ENCODE data around the gene CSNK1G1.

- TF ChIP-seq, protein P1, sequence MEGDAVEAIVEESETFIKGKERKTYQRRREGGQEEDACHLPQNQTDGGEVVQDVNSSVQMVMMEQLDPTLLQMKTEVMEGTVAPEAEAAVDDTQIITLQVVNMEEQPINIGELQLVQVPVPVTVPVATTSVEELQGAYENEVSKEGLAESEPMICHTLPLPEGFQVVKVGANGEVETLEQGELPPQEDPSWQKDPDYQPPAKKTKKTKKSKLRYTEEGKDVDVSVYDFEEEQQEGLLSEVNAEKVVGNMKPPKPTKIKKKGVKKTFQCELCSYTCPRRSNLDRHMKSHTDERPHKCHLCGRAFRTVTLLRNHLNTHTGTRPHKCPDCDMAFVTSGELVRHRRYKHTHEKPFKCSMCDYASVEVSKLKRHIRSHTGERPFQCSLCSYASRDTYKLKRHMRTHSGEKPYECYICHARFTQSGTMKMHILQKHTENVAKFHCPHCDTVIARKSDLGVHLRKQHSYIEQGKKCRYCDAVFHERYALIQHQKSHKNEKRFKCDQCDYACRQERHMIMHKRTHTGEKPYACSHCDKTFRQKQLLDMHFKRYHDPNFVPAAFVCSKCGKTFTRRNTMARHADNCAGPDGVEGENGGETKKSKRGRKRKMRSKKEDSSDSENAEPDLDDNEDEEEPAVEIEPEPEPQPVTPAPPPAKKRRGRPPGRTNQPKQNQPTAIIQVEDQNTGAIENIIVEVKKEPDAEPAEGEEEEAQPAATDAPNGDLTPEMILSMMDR (IDR thresholded peaks at IDR 0.05; ENCODE audit: low read depth, low read length) = no peak
- no peak for TF ChIP-seq EZH2phosphoT487 (IDR thresholded peaks at IDR 0.05; ENCODE audit: low read depth)
Observed at GRCh38 chr15:64232400-64232799, 123.6 kb downstream of the CSNK1G1 start.

All from OCI-LY3 (cell line).